ENCODE results near the gene FHIT. TPM values are rescaled to one million over a fixed set of nuclear protein-coding genes. Genes with fewer than 3 reads are reported as not detected.

Gene FHIT
- total RNA-seq, 1 experiment from 2014 or later, result 9.8 TPM

DNA sequence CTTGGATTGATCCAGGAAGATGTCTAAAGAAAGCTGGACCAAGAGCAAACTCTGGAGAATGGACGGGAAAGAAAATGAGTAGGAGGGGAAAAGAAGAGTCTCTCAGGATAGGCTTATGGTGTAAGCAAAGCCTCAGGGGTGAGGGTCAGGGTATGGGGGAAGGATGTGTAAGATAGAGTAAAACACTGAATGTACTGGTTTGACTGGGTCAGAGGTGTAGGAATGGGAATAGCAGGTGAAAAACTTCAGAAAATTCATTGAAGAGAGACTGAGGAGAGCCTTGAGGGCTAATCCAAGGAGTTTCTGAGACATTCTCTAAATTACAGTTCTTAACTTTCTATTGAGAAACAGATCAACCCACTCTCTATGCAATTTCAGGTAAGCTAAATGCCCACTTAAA is 857.3 kb downstream of the FHIT start:
- ChIA-PET CTCF (no interaction called here), POLR2A (ENCODE audit: unreplicated experiment) (no interaction called here)
- no peaks in the 10 kb centered on the region for H3K27me3 ChIP-seq (ENCODE audit: insufficient read depth, low read depth)
- H3K4me1 ChIP-seq (replicated peaks; ENCODE audit: insufficient read depth), result no peaks in the 10 kb centered on the region
- intact Hi-C loops (cut with micrococcal nuclease; ENCODE audit: unreplicated experiment), result no loop called here
- no peaks in the 10 kb centered on the region for H3K79me2 ChIP-seq (ENCODE audit: low read depth)
- BruUV-seq (replicated peaks), result no TSS peak
- H3K36me3 ChIP-seq (ENCODE audit: low read depth), result no peaks in the 10 kb centered on the region
- H3K9me2 ChIP-seq (ENCODE audit: insufficient read depth), result no peaks in the 10 kb centered on the region
- no peak overlapping the region for H3K4me2 ChIP-seq
- H3K4me3 ChIP-seq, result no peak overlapping the region
- H3K9me3 ChIP-seq (ENCODE audit: insufficient read depth, low read depth), result no peaks in the 10 kb centered on the region
- DNase-seq, result no peak
- TF ChIP-seq, protein P1, sequence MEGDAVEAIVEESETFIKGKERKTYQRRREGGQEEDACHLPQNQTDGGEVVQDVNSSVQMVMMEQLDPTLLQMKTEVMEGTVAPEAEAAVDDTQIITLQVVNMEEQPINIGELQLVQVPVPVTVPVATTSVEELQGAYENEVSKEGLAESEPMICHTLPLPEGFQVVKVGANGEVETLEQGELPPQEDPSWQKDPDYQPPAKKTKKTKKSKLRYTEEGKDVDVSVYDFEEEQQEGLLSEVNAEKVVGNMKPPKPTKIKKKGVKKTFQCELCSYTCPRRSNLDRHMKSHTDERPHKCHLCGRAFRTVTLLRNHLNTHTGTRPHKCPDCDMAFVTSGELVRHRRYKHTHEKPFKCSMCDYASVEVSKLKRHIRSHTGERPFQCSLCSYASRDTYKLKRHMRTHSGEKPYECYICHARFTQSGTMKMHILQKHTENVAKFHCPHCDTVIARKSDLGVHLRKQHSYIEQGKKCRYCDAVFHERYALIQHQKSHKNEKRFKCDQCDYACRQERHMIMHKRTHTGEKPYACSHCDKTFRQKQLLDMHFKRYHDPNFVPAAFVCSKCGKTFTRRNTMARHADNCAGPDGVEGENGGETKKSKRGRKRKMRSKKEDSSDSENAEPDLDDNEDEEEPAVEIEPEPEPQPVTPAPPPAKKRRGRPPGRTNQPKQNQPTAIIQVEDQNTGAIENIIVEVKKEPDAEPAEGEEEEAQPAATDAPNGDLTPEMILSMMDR (conservative IDR thresholded peaks at IDR 0.05), result no peak
- H2AFZ ChIP-seq, result no peak overlapping the region
- no peaks in the 10 kb centered on the region for H3F3A ChIP-seq (ENCODE audit: insufficient read depth, low read depth)
- no peak overlapping the region for H3K27ac ChIP-seq
- no peaks in the 10 kb centered on the region for H4K20me1 ChIP-seq (ENCODE audit: insufficient read depth)

DNA sequence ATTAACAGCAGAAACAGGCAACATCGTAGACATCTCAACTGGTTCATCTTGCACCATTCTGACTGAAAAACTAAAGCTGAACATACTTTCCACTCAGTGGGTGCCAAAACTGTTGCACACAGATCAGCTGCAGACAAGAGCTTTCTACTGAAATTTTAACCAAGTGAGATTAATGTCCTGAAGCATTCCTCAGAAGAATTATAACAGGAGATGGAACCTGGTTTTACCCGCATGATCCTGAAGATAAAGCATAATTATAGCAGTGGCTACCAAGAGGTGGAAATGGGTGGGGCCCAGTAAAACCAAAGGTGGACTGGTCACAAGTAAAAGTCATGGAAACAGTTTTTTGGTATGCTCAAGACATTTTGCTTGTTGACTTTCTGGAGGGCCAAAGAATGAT is 858.8 kb downstream of the FHIT start:
- BruUV-seq (replicated peaks), result no TSS peak
- intact Hi-C loops (cut with micrococcal nuclease; ENCODE audit: unreplicated experiment), result no loop called here
- no peak overlapping the region for H3K4me3 ChIP-seq
- no peaks in the 10 kb centered on the region for H3K27me3 ChIP-seq (ENCODE audit: insufficient read depth, low read depth)
- no peak for DNase-seq
- TF ChIP-seq, protein P1 (conservative IDR thresholded peaks at IDR 0.05), result no peak
- no peak for TF ChIP-seq EZH2 (IDR thresholded peaks at IDR 0.05; ENCODE audit: low read depth)
- H2AFZ ChIP-seq, result no peak overlapping the region
- H3K4me1 ChIP-seq (replicated peaks; ENCODE audit: insufficient read depth), result no peaks in the 10 kb centered on the region
- CTCF ChIA-PET, result no interaction called here
- no peaks in the 10 kb centered on the region for H3K9me2 ChIP-seq (ENCODE audit: insufficient read depth)
- H3K9me3 ChIP-seq (ENCODE audit: insufficient read depth, low read depth), result no peaks in the 10 kb centered on the region
- no peaks in the 10 kb centered on the region for H3K36me3 ChIP-seq (ENCODE audit: low read depth)
- H3K4me2 ChIP-seq, result no peak overlapping the region
- H3F3A ChIP-seq (ENCODE audit: insufficient read depth, low read depth), result no peaks in the 10 kb centered on the region
- POLR2A ChIA-PET (ENCODE audit: unreplicated experiment), result no interaction called here
- H3K27ac ChIP-seq, result no peak overlapping the region
- no peaks in the 10 kb centered on the region for H3K79me2 ChIP-seq (ENCODE audit: low read depth)
- no peaks in the 10 kb centered on the region for H4K20me1 ChIP-seq (ENCODE audit: insufficient read depth)

DNA sequence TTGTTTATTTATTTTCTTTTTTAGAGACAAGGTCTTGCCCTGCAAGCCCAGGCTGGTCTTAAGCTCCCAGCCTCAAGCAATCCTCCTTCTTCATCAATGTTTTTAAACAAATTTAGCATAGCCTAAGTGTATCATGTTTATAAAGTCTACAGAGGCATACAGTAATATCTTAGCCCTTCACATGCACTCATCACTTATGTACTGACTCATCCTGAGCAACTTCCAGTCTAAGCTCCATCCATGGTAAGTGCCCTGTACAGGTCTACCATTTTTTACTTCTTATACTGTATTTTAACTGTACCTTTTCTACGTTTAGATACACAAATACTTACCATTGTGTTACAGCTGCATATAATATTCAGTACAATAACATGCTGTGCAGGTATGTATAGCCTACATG is 860.0 kb downstream of the FHIT start:
- Histone ChIP-seq H3K79me2 (ENCODE audit: low read depth) (no peaks in the 10 kb centered on the region), H3F3A (ENCODE audit: insufficient read depth, low read depth) (no peaks in the 10 kb centered on the region), H3K9me2 (ENCODE audit: insufficient read depth) (no peaks in the 10 kb centered on the region), H3K4me2 (no peak overlapping the region), H3K27me3 (ENCODE audit: insufficient read depth, low read depth) (no peaks in the 10 kb centered on the region), H3K27ac (no peak overlapping the region), H3K4me1 (replicated peaks; ENCODE audit: insufficient read depth) (no peaks in the 10 kb centered on the region), H3K9me3 (ENCODE audit: insufficient read depth, low read depth) (no peaks in the 10 kb centered on the region), H3K36me3 (ENCODE audit: low read depth) (no peaks in the 10 kb centered on the region), H4K20me1 (ENCODE audit: insufficient read depth) (no peaks in the 10 kb centered on the region), H2AFZ (no peak overlapping the region), H3K4me3 (no peak overlapping the region)
- ChIA-PET CTCF (no interaction called here), POLR2A (ENCODE audit: unreplicated experiment) (no interaction called here)
- BruUV-seq (replicated peaks), result no TSS peak
- no peak for DNase-seq
- intact Hi-C loops (cut with micrococcal nuclease; ENCODE audit: unreplicated experiment), result no loop called here
- TF ChIP-seq, protein P1 (conservative IDR thresholded peaks at IDR 0.05), result no peak
- no peak for TF ChIP-seq EZH2 (IDR thresholded peaks at IDR 0.05; ENCODE audit: low read depth)

All from PC-9 (cell line).